Measurements from ENCODE around the gene ARHGEF7. TPM values are rescaled to one million over a fixed set of nuclear protein-coding genes. Genes with fewer than 3 reads are reported as not detected.

ARHGEF7 gene
- total and polyA plus RNA-seq, 8 donors = 11.6 to 126 (median 49.7) TPM

DNA sequence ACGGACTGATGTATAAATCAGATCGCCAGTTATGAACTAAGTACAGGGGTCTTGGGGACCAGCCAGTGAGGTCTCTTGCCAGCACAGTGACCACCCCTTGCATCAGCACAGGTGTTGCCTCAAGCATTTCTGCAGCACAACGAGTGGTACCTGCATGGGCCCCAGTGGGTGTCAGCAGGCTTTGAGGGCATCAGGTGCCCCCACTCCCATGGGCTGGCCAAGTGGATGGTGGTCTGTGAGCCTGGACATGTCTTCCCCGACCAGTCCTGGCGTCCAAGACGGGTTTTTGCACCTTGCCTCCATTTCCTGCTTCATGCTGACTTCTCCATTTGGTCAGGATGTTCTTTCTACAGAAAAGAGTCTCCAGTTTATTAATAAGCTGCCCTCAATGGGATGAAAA is 22.4 kb upstream of the ARHGEF7 start:
- Histone ChIP-seq H3K9me3 (no peaks in the 10 kb centered on the region), H3K36me3 (no peaks in the 10 kb centered on the region), H3K27ac (no peak overlapping the region), H3K4me3 (no peak overlapping the region), H3K27me3 (peaks cover 0 to 48% (median 25%) of the 10 kb centered on the region in 3 donors), H3K4me1 (no peaks in the 10 kb centered on the region)
- intact Hi-C loops (cut with DNase I; ENCODE audit: low total_unique reads) = no loop called here
- TF ChIP-seq POLR2A (IDR thresholded peaks at IDR 0.05) = no peak
- no peak for TF ChIP-seq EP300 (IDR thresholded peaks at IDR 0.05)
- TF ChIP-seq, protein P1, sequence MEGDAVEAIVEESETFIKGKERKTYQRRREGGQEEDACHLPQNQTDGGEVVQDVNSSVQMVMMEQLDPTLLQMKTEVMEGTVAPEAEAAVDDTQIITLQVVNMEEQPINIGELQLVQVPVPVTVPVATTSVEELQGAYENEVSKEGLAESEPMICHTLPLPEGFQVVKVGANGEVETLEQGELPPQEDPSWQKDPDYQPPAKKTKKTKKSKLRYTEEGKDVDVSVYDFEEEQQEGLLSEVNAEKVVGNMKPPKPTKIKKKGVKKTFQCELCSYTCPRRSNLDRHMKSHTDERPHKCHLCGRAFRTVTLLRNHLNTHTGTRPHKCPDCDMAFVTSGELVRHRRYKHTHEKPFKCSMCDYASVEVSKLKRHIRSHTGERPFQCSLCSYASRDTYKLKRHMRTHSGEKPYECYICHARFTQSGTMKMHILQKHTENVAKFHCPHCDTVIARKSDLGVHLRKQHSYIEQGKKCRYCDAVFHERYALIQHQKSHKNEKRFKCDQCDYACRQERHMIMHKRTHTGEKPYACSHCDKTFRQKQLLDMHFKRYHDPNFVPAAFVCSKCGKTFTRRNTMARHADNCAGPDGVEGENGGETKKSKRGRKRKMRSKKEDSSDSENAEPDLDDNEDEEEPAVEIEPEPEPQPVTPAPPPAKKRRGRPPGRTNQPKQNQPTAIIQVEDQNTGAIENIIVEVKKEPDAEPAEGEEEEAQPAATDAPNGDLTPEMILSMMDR (IDR thresholded peaks at IDR 0.05) = no peak
- no peak for TF ChIP-seq POLR2AphosphoS5 (IDR thresholded peaks at IDR 0.05)
- no peak for DNase-seq
- WGBS, 5 donors = 63 to 82% (median 80%) methylated on average over 6 of the region's 6 CpGs

DNA sequence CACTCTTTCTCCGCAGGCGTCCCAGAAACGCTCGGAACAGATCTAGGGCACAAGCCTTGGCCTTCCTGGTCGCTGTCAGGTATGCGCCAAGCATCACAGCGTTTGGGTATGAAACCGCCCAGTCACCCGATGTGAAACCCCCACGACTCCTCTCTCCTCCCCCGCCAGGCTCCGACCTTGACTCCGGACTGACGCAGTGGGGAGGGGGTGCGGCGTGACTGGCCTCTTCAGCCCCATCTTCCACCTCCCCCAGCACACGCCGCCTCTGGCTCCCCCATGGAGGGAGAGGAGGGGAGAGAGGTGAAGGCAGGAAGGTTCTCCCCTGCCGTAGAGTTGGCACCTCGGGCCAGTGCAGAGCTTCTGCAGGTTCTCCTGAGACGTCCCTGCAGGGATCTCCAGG is 22.0 kb upstream of the ARHGEF7 start:
- Histone ChIP-seq H3K36me3 (no peaks in the 10 kb centered on the region), H3K9me3 (no peaks in the 10 kb centered on the region), H3K4me1 (no peaks in the 10 kb centered on the region), H3K27ac (no peak overlapping the region), H3K4me3 (no peak overlapping the region), H3K27me3 (peaks cover 0 to 53% (median 25%) of the 10 kb centered on the region in 3 donors)
- DNase-seq = no peak
- intact Hi-C loops (cut with DNase I; ENCODE audit: low total_unique reads) = no loop called here
- 90 to 96% (median 90%) methylated on average over 21 of the region's 21 CpGs for WGBS, 5 donors
- TF ChIP-seq EP300 (IDR thresholded peaks at IDR 0.05) (no peak), POLR2AphosphoS5 (IDR thresholded peaks at IDR 0.05) (no peak)
- TF ChIP-seq, protein P1 (IDR thresholded peaks at IDR 0.05) = no peak

DNA sequence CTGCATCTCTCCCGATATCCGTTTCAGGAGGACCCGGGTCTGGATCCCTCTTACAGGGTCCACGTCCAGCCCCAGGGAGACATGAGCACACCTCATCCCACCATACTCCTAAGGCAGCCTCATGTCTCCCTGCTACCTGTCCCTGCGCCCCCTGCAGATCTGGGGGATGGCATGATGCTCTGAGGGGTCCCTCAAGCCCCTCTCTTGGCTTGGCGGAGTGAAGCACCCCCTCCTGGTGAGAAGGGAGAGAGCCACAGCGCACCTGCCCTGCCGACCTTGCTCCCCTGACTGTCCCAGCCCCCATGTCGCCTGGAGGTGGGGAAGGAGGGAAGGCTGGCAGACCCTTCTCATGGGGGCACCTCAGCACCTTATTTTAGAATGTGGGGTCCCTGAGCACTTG is 21.5 kb upstream of the ARHGEF7 start:
- H3K4me3 ChIP-seq = no peak overlapping the region
- H3K36me3 ChIP-seq = no peaks in the 10 kb centered on the region
- H3K4me1 ChIP-seq = no peaks in the 10 kb centered on the region
- TF ChIP-seq EP300 (IDR thresholded peaks at IDR 0.05) = no peak
- no peak for TF ChIP-seq POLR2A (IDR thresholded peaks at IDR 0.05)
- TF ChIP-seq, protein P1 (IDR thresholded peaks at IDR 0.05) = no peak
- TF ChIP-seq POLR2AphosphoS5 (IDR thresholded peaks at IDR 0.05) = no peak
- H3K27ac ChIP-seq = no peak overlapping the region
- peaks cover 0 to 55% (median 25%) of the 10 kb centered on the region in 3 donors for H3K27me3 ChIP-seq
- no peak for DNase-seq
- H3K9me3 ChIP-seq = no peaks in the 10 kb centered on the region
- intact Hi-C loops (cut with DNase I; ENCODE audit: low total_unique reads) = no loop called here
- WGBS, 5 donors = 66 to 79% (median 74%) methylated on average over 8 to 9 of the region's 9 CpGs

DNA sequence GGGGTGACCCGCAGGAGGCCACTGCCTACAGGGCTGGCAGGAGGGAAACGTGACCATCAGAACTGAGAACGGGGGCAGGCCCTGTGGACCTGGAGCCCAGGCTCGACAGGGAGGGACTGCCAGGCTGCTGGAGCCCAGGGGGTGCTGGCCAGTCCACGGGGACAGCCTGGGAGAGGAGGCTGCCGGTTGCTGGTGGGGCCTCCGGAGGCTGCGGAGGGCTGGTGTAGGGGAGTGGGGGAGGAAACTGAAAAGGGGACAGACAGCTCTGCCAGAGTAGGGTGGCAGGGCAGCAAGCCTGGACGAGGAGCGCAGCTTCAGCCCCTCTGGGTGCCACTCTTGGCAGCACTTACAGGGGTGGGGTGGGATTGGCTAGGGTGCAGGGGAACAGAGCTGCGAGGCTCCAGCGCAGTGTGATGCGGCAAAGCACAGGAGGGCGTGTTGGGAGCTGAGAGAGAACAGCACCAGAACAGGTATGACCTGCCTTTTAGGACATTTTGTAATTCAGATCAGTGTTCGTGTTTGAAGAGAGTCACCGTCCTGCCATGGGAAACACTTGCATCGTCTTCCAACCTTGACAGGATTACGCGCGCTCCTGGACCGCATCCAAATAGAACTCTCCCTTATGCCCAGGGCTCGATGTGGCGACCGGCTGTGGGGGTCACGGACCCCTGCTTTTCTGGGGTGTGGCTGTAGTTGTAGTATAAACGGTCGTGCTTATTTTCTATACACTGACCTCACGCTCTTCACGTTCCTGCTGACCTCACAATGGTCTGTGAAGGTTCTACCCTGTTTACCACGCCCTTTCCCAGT is 19.9 kb upstream of the ARHGEF7 start:
- Histone ChIP-seq H3K4me1 (no peaks in the 10 kb centered on the region), H3K27ac (no peak overlapping the region), H3K4me3 (no peak overlapping the region), H3K9me3 (no peaks in the 10 kb centered on the region), H3K27me3 (peaks cover 0 to 59% (median 31%) of the 10 kb centered on the region in 3 donors), H3K36me3 (no peaks in the 10 kb centered on the region)
- intact Hi-C loops (cut with DNase I; ENCODE audit: low total_unique reads) = no loop called here
- WGBS, 5 donors = 73 to 81% (median 76%) methylated on average over 26 to 30 of the region's 30 CpGs
- no peak for TF ChIP-seq POLR2A (IDR thresholded peaks at IDR 0.05)
- TF ChIP-seq, protein P1 (IDR thresholded peaks at IDR 0.05) = no peak
- TF ChIP-seq EP300 (IDR thresholded peaks at IDR 0.05) = no peak
- TF ChIP-seq POLR2AphosphoS5 (IDR thresholded peaks at IDR 0.05) = no peak
- no peak for DNase-seq

All from stomach (tissue), 9 donors.